Vagina (tissue), 2 donors: ENCODE data around the gene ZBTB20.

ENCODE experiments used
- CTCF ChIP-seq, 3 experiments: fragments of 450-650 bp in 2 of 3; fragments of 200-600 bp in 1 of 3; sonication (generic) in 1 of 3; IDR thresholded peaks; one replicate each; pipeline ENCODE4 v1.5.1; 2017 to 2019; ENCODE audit warnings: antibody characterized with exemption in 3 of 3, mild to moderate bottlenecking in 2 of 3, moderate library complexity in 2 of 3
- POLR2A ChIP-seq, 2 donors: fragments of 450-650 bp; IDR thresholded peaks; one replicate each; pipeline ENCODE4 v1.6.1; 2017; ENCODE audit warnings: antibody characterized with exemption in 2 of 2, mild to moderate bottlenecking in 2 of 2, moderate library complexity in 2 of 2
- POLR2AphosphoS5 ChIP-seq, 2 donors: sonication (generic); formaldehyde crosslinking; IDR thresholded peaks; one replicate each; pipeline ENCODE4 v1.9.0; 2017; ENCODE audit warnings: antibody characterized with exemption in 2 of 2, mild to moderate bottlenecking in 2 of 2, low read depth in 1 of 2; ENCODE audit not compliant: insufficient read depth in 1 of 2

- TF ChIP-seq POLR2A (IDR thresholded peaks at IDR 0.05): no peak
- no peak for TF ChIP-seq CTCF (IDR thresholded peaks at IDR 0.05)
- TF ChIP-seq POLR2AphosphoS5 (IDR thresholded peaks at IDR 0.05; ENCODE audit: insufficient read depth in 1 of 2, low read depth in 1 of 2): no peak
Observed at GRCh38 chr3:114421204-114421603, 725.9 kb downstream of the ZBTB20 start.
